Ascending aorta (tissue), 2 donors: Measurements from ENCODE around the gene TMEM132C. TPM values are rescaled to one million over a fixed set of nuclear protein-coding genes. Genes with fewer than 3 reads are reported as not detected.

Experiments
- DNase-seq, 2 donors: peaks; one replicate each; pipeline ENCODE4 v3.0.0-alpha.2; 2019; ENCODE audit warnings: low spot score in 2 of 2
- H3K27ac ChIP-seq, 2 donors: fragments of 200-600 bp; sonication (generic); one replicate each; pipeline ENCODE4 v1.5.1; 2016 to 2017; ENCODE audit warnings: mild to moderate bottlenecking in 1 of 2
- H3K27me3 ChIP-seq: fragments of 200-600 bp; sonication (generic); one replicate; pipeline ENCODE4 v1.5.1; 2017
- H3K36me3 ChIP-seq, 2 donors: fragments of 200-600 bp; sonication (generic); one replicate each; pipeline ENCODE4 v1.5.1; 2016
- H3K4me1 ChIP-seq, 2 donors: fragments of 200-600 bp; sonication (generic); one replicate each; pipeline ENCODE4 v1.5.1; 2016 to 2017; ENCODE audit warnings: mild to moderate bottlenecking in 1 of 2
- H3K4me3 ChIP-seq, 2 donors: fragments of 200-600 bp; sonication (generic); one replicate each; pipeline ENCODE4 v1.5.1; 2016 to 2017; ENCODE audit warnings: mild to moderate bottlenecking in 1 of 2
- H3K9me3 ChIP-seq, 2 donors: fragments of 200-600 bp; sonication (generic); one replicate each; pipeline ENCODE4 v1.5.1; 2016
- intact Hi-C: fragments of 100-400 bp; cut with DNase I; formaldehyde crosslinking; loops from one replicate; pipeline ENCODE4 v1.15.1; 2023
- total RNA-seq: library from RNA; depleted of rRNA; stranded (reverse); fragments of >200 nt; gene quantifications from one replicate; pipeline ENCODE4 v1.1.0, GENCODE V29; 2016
- TF ChIP-seq, protein P1 (sequence below), 3 experiments: fragments of 200-600 bp in 2 of 3; fragments of 450-650 bp in 1 of 3; sonication (generic) in 2 of 3; IDR thresholded peaks; one replicate each; pipeline ENCODE4 v1.5.1; 2016 to 2019; ENCODE audit warnings: antibody characterized with exemption in 3 of 3, mild to moderate bottlenecking in 1 of 3, moderate library complexity in 1 of 3

The TMEM132C gene
- total RNA-seq, 1 donor from 2014 or later, result 0.96 TPM

DNA sequence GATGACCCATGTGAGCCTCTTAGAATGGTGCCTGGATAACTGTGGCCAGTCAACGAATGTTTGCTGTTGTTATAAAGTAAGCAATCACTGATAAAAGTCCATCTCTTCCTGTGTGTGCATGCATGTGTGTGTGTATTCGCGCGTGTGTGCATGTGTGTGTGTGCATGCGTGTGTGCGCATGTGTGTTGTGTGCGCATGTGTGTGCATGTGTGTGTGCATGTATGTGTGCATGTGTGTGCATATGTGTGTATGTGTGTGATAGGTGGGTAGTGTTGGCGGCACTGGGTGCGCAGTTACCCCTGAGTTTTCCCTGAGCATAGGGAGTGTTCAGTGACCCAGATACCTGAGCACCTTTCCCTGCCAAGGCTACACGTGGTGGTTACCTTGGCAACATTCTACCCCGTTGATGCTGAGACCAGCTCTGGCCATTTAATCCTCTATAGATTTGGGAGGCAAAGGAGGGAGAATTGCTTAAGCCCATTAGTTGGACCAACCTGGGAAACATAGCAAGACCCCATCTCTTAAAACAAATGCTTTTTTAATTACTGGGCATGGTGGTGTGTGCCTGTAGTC, 419.0 kb downstream of the TMEM132C start:
- Histone ChIP-seq H3K9me3 (no peaks in the 10 kb centered on the region), H3K4me1 (no peaks in the 10 kb centered on the region), H3K4me3 (no peak overlapping the region), H3K27me3 (no peaks in the 10 kb centered on the region), H3K27ac (no peak overlapping the region), H3K36me3 (no peaks in the 10 kb centered on the region)
- TF ChIP-seq, protein P1, sequence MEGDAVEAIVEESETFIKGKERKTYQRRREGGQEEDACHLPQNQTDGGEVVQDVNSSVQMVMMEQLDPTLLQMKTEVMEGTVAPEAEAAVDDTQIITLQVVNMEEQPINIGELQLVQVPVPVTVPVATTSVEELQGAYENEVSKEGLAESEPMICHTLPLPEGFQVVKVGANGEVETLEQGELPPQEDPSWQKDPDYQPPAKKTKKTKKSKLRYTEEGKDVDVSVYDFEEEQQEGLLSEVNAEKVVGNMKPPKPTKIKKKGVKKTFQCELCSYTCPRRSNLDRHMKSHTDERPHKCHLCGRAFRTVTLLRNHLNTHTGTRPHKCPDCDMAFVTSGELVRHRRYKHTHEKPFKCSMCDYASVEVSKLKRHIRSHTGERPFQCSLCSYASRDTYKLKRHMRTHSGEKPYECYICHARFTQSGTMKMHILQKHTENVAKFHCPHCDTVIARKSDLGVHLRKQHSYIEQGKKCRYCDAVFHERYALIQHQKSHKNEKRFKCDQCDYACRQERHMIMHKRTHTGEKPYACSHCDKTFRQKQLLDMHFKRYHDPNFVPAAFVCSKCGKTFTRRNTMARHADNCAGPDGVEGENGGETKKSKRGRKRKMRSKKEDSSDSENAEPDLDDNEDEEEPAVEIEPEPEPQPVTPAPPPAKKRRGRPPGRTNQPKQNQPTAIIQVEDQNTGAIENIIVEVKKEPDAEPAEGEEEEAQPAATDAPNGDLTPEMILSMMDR (IDR thresholded peaks at IDR 0.05), result no peak
- intact Hi-C loops, result no loop called here
- no peak for DNase-seq

- no peak overlapping the region for H3K27ac ChIP-seq
- H3K36me3 ChIP-seq, result no peaks in the 10 kb centered on the region
- H3K9me3 ChIP-seq, result no peaks in the 10 kb centered on the region
- no peak for DNase-seq
- H3K4me3 ChIP-seq, result no peak overlapping the region
- no peaks in the 10 kb centered on the region for H3K27me3 ChIP-seq
- intact Hi-C loops, result no loop called here
- no peaks in the 10 kb centered on the region for H3K4me1 ChIP-seq
- TF ChIP-seq, protein P1 (IDR thresholded peaks at IDR 0.05), result no peak
Observed at GRCh38 chr12:128687851-128688250, 420.9 kb downstream of the TMEM132C start.

DNA sequence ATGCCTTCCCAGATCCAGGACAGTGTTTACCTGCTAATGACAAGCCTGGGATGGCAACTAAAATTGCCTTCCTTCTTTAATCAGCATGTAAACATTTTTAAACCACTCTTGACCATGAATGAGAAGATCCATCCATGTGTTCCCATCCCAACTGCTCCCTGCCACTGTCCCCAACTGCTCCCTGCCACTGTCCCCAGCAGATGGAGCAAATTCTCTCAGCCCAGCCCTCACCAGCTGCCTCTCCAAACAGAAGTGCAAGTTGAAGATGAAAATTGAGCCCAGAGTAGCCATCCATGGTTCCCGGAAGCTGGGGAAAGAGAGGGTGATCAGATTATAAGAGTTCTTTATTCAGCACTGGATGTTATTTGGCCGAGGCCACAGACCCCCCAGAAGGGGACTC, 423.7 kb downstream of the TMEM132C start:
- intact Hi-C loops, result no loop called here

GRCh38 chr12:128693115-128693514, 426.1 kb downstream of the TMEM132C start:
- Histone ChIP-seq H3K27me3 (no peaks in the 10 kb centered on the region), H3K9me3 (no peaks in the 10 kb centered on the region), H3K36me3 (no peaks in the 10 kb centered on the region), H3K27ac (no peak overlapping the region), H3K4me1 (no peaks in the 10 kb centered on the region), H3K4me3 (no peak overlapping the region)
- no peak for DNase-seq
- TF ChIP-seq, protein P1 (IDR thresholded peaks at IDR 0.05), result no peak
- intact Hi-C loops, result no loop called here

More for the DNA sequence above, 423.7 kb downstream of the TMEM132C start:
- Histone ChIP-seq H3K4me3 (no peak overlapping the region), H3K9me3 (no peaks in the 10 kb centered on the region), H3K27me3 (no peaks in the 10 kb centered on the region), H3K36me3 (no peaks in the 10 kb centered on the region), H3K27ac (no peak overlapping the region), H3K4me1 (no peaks in the 10 kb centered on the region)
- no peak for DNase-seq
- TF ChIP-seq, protein P1 (IDR thresholded peaks at IDR 0.05), result no peak

DNA sequence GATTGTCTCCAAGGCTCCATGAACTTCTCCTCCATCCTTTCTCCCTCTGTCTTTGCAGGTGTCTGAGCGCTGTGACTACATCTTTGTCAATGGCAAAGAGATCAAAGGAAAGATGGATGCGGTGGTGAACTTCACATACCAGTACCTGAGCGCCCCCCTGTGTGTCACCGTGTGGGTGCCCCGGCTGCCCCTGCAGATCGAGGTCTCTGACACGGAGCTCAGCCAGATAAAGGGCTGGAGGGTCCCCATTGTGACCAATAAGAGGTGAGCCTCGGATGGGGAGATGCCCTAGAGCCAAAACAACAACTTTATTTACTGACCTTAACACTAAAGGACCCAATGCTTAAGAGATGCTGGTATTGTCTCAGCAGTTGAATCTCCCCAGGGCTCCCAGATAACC, 426.8 kb downstream of the TMEM132C start:
- Histone ChIP-seq H3K27me3 (no peaks in the 10 kb centered on the region), H3K9me3 (no peaks in the 10 kb centered on the region), H3K36me3 (no peaks in the 10 kb centered on the region), H3K27ac (no peak overlapping the region), H3K4me3 (no peak overlapping the region), H3K4me1 (no peaks in the 10 kb centered on the region)
- intact Hi-C loops, result no loop called here
- no peak for DNase-seq
- TF ChIP-seq, protein P1 (IDR thresholded peaks at IDR 0.05), result no peak

- TF ChIP-seq, protein P1 (IDR thresholded peaks at IDR 0.05), result no peak
- Histone ChIP-seq H3K4me1 (no peaks in the 10 kb centered on the region), H3K36me3 (no peaks in the 10 kb centered on the region), H3K27ac (no peak overlapping the region), H3K9me3 (no peaks in the 10 kb centered on the region), H3K27me3 (no peaks in the 10 kb centered on the region), H3K4me3 (no peak overlapping the region)
- DNase-seq, result no peak
- intact Hi-C loops, result no loop called here
Observed at GRCh38 chr12:128694445-128694844, 427.5 kb downstream of the TMEM132C start.
